SK-N-SH treated with all-trans-retinoic acid at 6 μM for 48 hours (cell line): ENCODE measurements around the gene GAST.

ENCODE experiments used
- GLIS3 ChIP-seq: fragments of 250-450 bp; sonication (Bioruptor Pico); IDR thresholded peaks from 2 replicates; pipeline ENCODE4 v1.5.0; 2020; ENCODE audit warnings: mild to moderate bottlenecking, moderate library complexity
- RARB ChIP-seq: fragments of 250-450 bp; sonication (Bioruptor Pico); IDR thresholded peaks from 2 replicates; pipeline ENCODE4 v1.8.0; 2021; ENCODE audit warnings: mild to moderate bottlenecking, moderate library complexity
- SNAI2 ChIP-seq: fragments of 250-450 bp; sonication (Bioruptor Pico); IDR thresholded peaks from 2 replicates; pipeline ENCODE4 v1.5.0; 2020; ENCODE audit warnings: mild to moderate bottlenecking, moderate library complexity
- ZC3H10 ChIP-seq: fragments of 250-450 bp; sonication (Bioruptor Pico); IDR thresholded peaks from 2 replicates; pipeline ENCODE4 v1.5.1; 2021; ENCODE audit warnings: mild to moderate bottlenecking, moderate library complexity
- ZFP3 ChIP-seq: fragments of 250-450 bp; sonication (Bioruptor Pico); IDR thresholded peaks from 2 replicates; pipeline ENCODE4 v1.5.0; 2020; ENCODE audit warnings: mild to moderate bottlenecking, moderate library complexity
- ZFP30 ChIP-seq: fragments of 450-650 bp; formaldehyde crosslinking; IDR thresholded peaks from 2 replicates; pipeline ENCODE4 v1.5.0; 2022; ENCODE audit warnings: mild to moderate bottlenecking, moderate library complexity
- ZNF8 ChIP-seq: fragments of 450-650 bp; formaldehyde crosslinking; IDR thresholded peaks from 2 replicates; pipeline ENCODE4 v1.5.0; 2020; ENCODE audit warnings: mild to moderate bottlenecking, moderate library complexity
- TF ChIP-seq, protein P1 (sequence below): fragments of 250-450 bp; sonication (Bioruptor Pico); IDR thresholded peaks from 2 replicates; pipeline ENCODE4 v1.5.1; 2020; ENCODE audit warnings: low read depth, mild to moderate bottlenecking, moderate library complexity
- TF ChIP-seq, protein P2 (sequence below): fragments of 250-450 bp; sonication (Bioruptor Pico); IDR thresholded peaks from 2 replicates; pipeline ENCODE4 v1.8.0; 2020; ENCODE audit warnings: mild to moderate bottlenecking, moderate library complexity, borderline replicate concordance

DNA sequence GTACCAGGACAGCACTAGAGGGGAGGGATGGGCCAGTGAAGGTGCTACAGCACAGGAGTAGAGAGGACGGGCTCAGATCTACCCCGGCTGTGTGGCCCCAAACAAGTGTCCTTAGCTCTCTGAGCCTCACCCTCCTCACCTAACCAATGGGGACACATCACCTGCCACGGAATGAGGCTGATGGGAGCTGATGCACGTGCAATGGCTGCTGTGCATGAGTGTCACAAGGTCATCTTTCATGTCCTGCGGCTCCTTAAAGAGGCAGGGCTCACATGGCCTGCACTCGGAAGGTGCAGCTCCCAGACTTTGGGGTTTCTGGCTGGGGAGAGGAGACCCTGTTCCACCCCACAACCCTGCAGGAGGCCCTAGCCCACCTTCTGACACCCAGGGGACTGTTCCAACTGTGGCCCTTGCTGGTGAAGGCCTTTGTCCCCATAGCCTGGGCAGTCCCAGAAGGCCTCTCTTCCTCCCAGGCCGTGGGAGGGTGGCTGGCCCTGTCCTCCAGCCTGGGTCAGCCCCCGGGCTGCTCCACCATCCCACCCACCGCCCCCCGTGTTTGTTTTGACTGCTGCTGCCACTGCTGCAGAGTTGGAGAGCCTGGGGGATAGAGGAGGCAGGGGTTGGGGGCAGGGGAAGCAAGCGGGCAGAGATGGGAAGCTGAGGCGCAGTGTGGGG, 11.8 kb downstream of the GAST start:
- no peak for TF ChIP-seq RARB (CRISPR knock-in tag)
- TF ChIP-seq, protein P1, sequence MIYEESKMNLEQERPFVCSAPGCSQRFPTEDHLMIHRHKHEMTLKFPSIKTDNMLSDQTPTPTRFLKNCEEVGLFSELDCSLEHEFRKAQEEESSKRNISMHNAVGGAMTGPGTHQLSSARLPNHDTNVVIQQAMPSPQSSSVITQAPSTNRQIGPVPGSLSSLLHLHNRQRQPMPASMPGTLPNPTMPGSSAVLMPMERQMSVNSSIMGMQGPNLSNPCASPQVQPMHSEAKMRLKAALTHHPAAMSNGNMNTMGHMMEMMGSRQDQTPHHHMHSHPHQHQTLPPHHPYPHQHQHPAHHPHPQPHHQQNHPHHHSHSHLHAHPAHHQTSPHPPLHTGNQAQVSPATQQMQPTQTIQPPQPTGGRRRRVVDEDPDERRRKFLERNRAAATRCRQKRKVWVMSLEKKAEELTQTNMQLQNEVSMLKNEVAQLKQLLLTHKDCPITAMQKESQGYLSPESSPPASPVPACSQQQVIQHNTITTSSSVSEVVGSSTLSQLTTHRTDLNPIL = no peak
- TF ChIP-seq ZFP30 (CRISPR knock-in tag) = no peak
- no peak for TF ChIP-seq GLIS3
- TF ChIP-seq ZFP3 = no peak
- no peak for TF ChIP-seq SNAI2 (CRISPR knock-in tag)
- TF ChIP-seq, protein P2, sequence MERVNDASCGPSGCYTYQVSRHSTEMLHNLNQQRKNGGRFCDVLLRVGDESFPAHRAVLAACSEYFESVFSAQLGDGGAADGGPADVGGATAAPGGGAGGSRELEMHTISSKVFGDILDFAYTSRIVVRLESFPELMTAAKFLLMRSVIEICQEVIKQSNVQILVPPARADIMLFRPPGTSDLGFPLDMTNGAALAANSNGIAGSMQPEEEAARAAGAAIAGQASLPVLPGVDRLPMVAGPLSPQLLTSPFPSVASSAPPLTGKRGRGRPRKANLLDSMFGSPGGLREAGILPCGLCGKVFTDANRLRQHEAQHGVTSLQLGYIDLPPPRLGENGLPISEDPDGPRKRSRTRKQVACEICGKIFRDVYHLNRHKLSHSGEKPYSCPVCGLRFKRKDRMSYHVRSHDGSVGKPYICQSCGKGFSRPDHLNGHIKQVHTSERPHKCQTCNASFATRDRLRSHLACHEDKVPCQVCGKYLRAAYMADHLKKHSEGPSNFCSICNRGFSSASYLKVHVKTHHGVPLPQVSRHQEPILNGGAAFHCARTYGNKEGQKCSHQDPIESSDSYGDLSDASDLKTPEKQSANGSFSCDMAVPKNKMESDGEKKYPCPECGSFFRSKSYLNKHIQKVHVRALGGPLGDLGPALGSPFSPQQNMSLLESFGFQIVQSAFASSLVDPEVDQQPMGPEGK = no peak
- TF ChIP-seq ZNF8 (CRISPR knock-in tag) = no peak
- TF ChIP-seq ZC3H10 (CRISPR knock-in tag) = no peak
